Lower lobe of right lung (tissue), 2 donors: ENCODE results near the gene ONECUT1. TPM values are rescaled to one million over a fixed set of nuclear protein-coding genes. Genes with fewer than 3 reads are reported as not detected.
A peak's percentile ranks its signal among the peaks of the same experiment; 100 is the strongest.

Experiments used
- ATAC-seq, 2 donors: fragments of 200-7000 bp; cut with Tn5 transposase; one replicate each; pipeline ENCODE4 v1.9.1; 2020 to 2022; ENCODE audit warnings: mild to moderate bottlenecking in 2 of 2, moderate library complexity in 2 of 2
- DNase-seq: peaks from one replicate; pipeline ENCODE4 v3.0.0-alpha.2; 2020
- H3K27ac ChIP-seq: fragments of 200-600 bp; one replicate; pipeline ENCODE4 v1.8.0; 2022
- H3K27me3 ChIP-seq: fragments of 200-600 bp; one replicate; pipeline ENCODE4 v1.8.0; 2022; ENCODE audit warnings: low read depth
- H3K36me3 ChIP-seq: fragments of 200-600 bp; one replicate; pipeline ENCODE4 v1.8.0; 2022; ENCODE audit warnings: mild to moderate bottlenecking
- H3K4me1 ChIP-seq: fragments of 200-600 bp; one replicate; pipeline ENCODE4 v1.8.0; 2022
- H3K4me3 ChIP-seq: fragments of 200-600 bp; one replicate; pipeline ENCODE4 v1.8.0; 2022; ENCODE audit warnings: mild to moderate bottlenecking
- H3K9me3 ChIP-seq: fragments of 200-600 bp; one replicate; pipeline ENCODE4 v1.8.0; 2022
- intact Hi-C: fragments of 100-400 bp; cut with DNase I; formaldehyde crosslinking; loops from one replicate; pipeline ENCODE4 v1.11.0; 2022
- total RNA-seq: library from RNA; stranded (reverse); fragmentation: NEBNext Ultra II Directional; extraction: Animal tissue kit (Norgen Biotek cat#: 25700); gene quantifications from one replicate; pipeline ENCODE4 v1.2.1, GENCODE V29; 2021
- TF ChIP-seq, protein P1 (sequence below): fragments of 200-600 bp; IDR thresholded peaks from one replicate; pipeline ENCODE4 v1.8.0; 2022; ENCODE audit warnings: antibody characterized with exemption, mild to moderate bottlenecking
- donor health status: DM: no; HTN: yes; CAD: no; lungs with severe emphysema.

The ONECUT1 gene
- total RNA-seq, 1 donor from 2014 or later, result not detected

DNA sequence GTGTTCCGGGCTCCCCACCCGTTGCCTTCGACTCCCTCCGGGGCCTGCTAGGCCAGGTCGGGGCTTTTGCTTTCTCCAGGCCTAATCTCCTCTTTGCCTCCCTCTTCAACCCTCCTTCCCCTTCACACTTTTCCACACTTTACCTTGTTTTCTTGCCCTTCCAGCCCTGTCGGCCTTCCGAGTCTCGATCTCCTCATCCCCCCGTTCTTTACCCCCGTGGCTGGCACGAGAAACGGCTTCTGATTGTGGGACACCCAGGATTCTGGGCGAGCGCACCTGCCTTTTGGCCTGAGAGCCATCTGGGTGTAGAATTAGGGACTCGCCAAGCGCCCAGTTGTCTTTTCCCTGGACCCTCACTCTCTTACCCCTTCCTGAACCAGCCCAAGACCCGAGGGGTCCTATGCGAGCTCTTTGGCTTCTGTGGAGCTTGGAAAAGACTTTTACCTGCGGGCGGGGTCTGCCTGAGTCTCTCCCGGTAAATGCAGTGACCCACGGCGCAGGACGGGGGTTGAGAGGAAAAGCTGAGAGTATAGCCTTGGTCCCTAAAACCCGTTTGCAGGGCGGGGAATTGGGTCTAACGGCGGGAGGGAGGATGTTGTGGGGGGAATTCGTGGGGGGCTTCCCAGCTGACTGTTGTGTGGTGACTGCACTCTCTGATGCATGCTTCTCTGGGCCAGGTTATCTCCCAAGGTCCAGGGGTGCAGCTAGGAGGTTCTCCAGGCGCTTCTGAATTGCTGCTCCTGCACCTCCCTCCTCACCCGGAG is 5.5 kb upstream of the ONECUT1 start:
- no peak overlapping the region for H3K27ac ChIP-seq
- ATAC-seq, result no peak
- no peak for DNase-seq
- H3K9me3 ChIP-seq, result no peaks in the 10 kb centered on the region
- TF ChIP-seq, protein P1, sequence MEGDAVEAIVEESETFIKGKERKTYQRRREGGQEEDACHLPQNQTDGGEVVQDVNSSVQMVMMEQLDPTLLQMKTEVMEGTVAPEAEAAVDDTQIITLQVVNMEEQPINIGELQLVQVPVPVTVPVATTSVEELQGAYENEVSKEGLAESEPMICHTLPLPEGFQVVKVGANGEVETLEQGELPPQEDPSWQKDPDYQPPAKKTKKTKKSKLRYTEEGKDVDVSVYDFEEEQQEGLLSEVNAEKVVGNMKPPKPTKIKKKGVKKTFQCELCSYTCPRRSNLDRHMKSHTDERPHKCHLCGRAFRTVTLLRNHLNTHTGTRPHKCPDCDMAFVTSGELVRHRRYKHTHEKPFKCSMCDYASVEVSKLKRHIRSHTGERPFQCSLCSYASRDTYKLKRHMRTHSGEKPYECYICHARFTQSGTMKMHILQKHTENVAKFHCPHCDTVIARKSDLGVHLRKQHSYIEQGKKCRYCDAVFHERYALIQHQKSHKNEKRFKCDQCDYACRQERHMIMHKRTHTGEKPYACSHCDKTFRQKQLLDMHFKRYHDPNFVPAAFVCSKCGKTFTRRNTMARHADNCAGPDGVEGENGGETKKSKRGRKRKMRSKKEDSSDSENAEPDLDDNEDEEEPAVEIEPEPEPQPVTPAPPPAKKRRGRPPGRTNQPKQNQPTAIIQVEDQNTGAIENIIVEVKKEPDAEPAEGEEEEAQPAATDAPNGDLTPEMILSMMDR, result no peak
- peaks cover 97% of the 10 kb centered on the region for H3K27me3 ChIP-seq
- H3K4me1 ChIP-seq, result peaks cover 16% of the 10 kb centered on the region
- intact Hi-C loops, result no loop called here
- H3K36me3 ChIP-seq, result no peaks in the 10 kb centered on the region
- no peak overlapping the region for H3K4me3 ChIP-seq

DNA sequence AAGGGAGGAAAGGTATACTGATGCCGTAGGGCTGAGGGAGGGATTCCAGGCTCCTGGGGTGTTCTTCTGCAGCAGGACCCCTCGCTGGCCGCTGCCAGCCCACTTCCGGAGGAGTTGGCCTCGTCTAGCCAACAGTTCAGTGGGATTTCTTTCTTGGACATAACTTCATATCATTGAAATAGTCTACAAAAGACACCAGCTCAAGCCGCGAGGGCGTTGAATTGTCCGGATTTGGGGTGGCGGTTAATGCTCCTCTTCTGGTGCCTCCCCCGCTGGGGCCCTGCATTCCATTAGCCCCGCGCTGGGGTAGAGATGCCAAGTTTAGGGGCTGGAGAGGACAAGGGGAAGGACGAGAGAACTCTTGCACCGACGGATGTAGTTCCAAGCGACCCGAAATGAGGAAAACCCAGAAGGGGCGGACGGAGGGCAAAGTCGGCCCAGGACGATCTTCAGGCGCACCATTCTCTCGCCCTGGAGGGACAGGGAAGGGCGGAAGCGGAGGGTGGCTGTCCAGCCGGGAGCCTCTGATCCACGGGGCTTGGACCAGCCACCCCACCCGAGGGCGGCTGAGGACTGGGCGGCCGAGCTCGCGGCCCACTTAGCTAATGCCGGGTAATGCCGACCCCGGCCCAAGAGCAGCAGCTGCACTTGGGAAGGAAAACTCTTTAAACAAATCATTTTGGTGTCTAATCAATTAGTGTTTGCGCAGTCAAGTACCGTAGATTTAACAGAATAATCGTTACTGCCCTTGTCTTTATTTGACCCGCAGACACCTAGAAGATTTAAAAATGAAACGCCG is 4.7 kb upstream of the ONECUT1 start:
- intact Hi-C loops, result no loop called here
- DNase-seq, result no peak
- no peak for ATAC-seq
- TF ChIP-seq, protein P1, result no peak
- H3K27me3 ChIP-seq, result peaks cover 95% of the 10 kb centered on the region
- no peak overlapping the region for H3K4me3 ChIP-seq
- peaks cover 19% of the 10 kb centered on the region for H3K4me1 ChIP-seq
- H3K9me3 ChIP-seq, result no peaks in the 10 kb centered on the region
- no peaks in the 10 kb centered on the region for H3K36me3 ChIP-seq
- no peak overlapping the region for H3K27ac ChIP-seq

DNA sequence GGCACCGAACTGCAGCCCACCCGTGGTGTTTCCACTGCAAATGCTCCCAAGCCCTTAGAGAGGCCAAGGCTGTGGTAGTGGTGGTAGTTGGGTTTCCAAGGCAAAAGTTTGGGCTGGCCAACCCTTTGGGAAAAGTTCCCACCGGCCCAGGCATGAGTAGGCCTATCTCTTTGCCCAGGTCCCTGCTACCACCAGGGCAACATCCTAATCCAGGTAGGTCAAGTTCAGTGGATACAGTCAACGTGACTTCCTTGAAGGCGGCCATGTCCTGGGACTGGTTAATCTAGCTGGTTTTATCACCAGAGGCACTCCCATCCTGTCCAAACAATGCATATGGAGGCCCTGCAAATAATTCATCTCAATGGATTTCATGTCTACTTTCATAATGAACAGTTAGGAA is 1.6 kb upstream of the ONECUT1 start:
- ATAC-seq, result no peak
- peaks cover 92% of the 10 kb centered on the region for H3K27me3 ChIP-seq
- DNase-seq, result no peak
- peaks cover 18% of the 10 kb centered on the region for H3K4me1 ChIP-seq
- no peak overlapping the region for H3K27ac ChIP-seq
- TF ChIP-seq, protein P1, result no peak
- no peaks in the 10 kb centered on the region for H3K9me3 ChIP-seq
- intact Hi-C loops, result no loop called here
- H3K4me3 ChIP-seq, result no peak overlapping the region
- H3K36me3 ChIP-seq, result no peaks in the 10 kb centered on the region

DNA sequence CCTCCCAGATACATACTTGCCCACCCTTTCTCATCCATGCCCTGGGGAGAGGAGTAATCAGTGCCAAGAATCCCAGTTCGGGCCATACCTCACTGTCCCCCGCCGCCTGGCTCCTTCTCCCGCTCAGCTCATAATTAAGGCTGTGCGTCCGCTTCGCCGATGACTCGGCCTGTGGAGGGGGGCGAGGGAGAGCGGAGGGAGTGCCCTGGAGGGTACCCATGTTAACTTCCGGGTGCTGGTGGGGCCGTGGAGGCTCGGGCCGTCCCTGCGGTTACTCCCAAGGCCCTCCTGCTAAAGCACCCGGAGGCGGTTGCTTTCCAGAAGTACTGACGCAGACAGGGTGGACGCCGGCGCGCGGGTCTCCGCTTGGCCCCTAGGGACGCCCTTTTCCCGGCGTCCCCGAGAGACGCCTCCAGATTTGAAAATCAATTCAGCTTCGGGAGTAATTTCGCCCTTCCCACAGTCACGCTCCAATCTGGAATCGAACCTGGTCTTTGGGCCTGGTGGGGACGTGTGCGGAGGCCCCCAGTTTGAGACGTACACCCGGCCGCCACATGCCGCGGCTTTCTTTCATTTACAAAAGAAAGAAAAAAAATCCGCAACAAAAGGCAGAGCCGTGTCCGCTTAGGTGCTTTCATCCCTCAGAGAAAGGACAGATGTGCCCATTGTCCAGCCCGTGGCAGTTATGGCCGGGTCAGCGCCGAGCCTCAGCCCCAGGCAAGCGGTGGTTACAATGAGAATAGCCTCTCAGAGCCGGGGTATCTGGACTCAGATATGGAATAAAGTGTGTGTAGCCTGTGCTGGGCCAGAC is 1.0 kb upstream of the ONECUT1 start:
- Histone ChIP-seq H3K4me1 (peaks cover 18% of the 10 kb centered on the region), H3K4me3 (peak overlapping the region; percentile 50), H3K9me3 (no peaks in the 10 kb centered on the region), H3K27me3 (peaks cover 92% of the 10 kb centered on the region), H3K36me3 (no peaks in the 10 kb centered on the region), H3K27ac (no peak overlapping the region)
- intact Hi-C loops, result no loop called here
- ATAC-seq (peak; percentile 31 to 48), DNase-seq (peak; percentile 44)
- TF ChIP-seq, protein P1, result no peak

DNA sequence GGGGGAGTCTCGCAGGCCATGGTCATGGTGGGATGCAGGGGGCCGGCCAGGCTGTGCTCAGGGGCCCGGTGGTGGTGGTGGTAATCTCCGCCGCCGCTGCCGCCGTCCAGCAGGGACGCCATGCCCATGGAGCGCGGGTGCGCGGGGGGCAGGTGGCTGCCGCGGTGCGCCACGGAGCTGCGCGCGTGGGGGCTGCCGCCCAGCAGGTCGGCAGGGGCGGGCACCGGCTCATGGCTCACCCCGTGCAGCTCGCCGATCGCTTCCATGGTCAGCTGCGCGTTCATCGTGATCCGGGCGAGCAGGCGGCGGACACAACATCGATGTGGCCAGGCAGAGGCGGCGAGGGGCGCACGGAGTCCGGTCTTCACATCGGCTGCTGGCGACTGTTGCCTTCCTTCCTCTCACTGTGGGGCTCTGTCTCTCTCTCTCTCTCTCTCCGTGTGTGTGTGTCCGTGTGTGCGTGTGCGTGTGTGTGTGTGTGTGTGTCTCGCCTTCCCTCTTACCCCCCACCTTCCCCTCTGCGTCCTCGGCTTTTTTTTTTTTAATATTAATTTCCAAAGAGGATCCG is 451 bp downstream of the ONECUT1 start:
- Histone ChIP-seq H3K4me1 (peaks cover 21% of the 10 kb centered on the region), H3K27ac (no peak overlapping the region), H3K27me3 (peaks cover 92% of the 10 kb centered on the region), H3K4me3 (peak overlapping the region; percentile 50), H3K9me3 (no peaks in the 10 kb centered on the region), H3K36me3 (no peaks in the 10 kb centered on the region)
- peak; percentile 45 for DNase-seq
- ATAC-seq, result peak in 1 of 2 donors; percentile 3
- intact Hi-C loops, result no loop called here
- TF ChIP-seq, protein P1, result no peak
